NCI-H82 (cell line): ENCODE measurements around the gene HAAO.

Experiments used
- DNase-seq: peaks from one replicate; lab custom pipeline; 2025; lab: John Stamatoyannopoulos, UW

HAAO gene

GRCh38 chr2:42793334-42794270 is 1.2 kb upstream of the HAAO start:
- DNase-seq: no peak

GRCh38 chr2:42792087-42792582 is 248 bp downstream of the HAAO start:
- DNase-seq: no peak

DNA sequence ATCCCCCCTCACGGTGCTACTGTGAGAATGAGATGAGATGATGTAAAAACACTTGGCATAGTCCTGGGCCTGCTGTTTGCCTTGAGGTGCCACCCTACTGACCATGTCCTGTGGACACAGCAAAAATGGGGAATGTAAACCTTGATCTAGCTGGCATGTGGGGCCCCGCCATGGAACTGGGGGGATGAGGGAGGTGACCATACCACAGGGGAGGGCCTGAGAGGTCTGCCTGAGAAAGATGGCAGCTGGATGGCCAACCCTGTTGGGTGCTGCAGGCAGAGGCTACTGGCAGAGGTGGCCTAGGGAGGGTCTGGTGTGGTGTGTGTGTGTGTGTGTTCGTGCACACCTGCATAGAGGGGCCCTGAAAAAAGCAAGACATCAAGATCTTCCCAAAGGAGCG is 777 bp downstream of the HAAO start:
- DNase-seq: no peak

- DNase-seq: no peak
These were observed 2.6 kb downstream of the HAAO start for GRCh38 chr2:42789751-42790150.

GRCh38 chr2:42788882-42789281 is 3.5 kb downstream of the HAAO start:
- no peak for DNase-seq

- no peak for DNase-seq
These were observed 3.9 kb downstream of the HAAO start for GRCh38 chr2:42788478-42788793.

DNA sequence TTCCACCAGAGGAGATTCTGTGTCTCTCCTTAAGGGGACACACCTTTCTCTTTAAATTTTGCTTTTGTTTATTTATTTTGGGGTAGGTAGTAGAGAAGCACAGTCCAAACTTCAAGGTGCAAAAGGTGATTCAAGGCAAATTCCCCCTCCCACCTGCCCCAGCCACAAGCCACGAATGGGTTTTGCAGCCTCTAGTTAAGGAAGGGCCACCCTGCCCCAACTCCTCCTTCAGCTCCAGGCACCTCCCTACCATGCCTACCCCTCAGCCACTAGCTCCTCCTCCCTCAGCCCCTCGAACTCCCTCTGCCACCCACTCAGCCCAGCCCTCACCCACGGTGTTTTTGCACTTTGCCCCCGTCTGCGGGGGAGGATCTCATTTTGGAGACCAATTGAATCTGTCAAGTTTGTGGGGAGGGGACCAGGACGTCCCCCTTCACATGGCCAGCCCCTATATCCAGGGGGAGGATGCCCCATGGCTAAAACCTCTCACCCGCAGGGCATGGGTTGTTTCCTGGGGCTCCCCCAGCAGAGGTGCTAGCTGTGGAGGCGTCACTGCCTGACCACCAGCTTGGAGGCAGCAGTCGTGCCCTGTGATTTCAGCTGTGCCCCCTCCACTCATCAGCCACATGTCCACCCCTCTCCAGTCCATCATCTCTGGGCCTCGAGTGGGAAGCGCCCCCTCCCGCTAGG is 4.5 kb downstream of the HAAO start:
- no peak for DNase-seq

GRCh38 chr2:42787424-42787787 is 5.0 kb downstream of the HAAO start:
- DNase-seq: no peak

DNA sequence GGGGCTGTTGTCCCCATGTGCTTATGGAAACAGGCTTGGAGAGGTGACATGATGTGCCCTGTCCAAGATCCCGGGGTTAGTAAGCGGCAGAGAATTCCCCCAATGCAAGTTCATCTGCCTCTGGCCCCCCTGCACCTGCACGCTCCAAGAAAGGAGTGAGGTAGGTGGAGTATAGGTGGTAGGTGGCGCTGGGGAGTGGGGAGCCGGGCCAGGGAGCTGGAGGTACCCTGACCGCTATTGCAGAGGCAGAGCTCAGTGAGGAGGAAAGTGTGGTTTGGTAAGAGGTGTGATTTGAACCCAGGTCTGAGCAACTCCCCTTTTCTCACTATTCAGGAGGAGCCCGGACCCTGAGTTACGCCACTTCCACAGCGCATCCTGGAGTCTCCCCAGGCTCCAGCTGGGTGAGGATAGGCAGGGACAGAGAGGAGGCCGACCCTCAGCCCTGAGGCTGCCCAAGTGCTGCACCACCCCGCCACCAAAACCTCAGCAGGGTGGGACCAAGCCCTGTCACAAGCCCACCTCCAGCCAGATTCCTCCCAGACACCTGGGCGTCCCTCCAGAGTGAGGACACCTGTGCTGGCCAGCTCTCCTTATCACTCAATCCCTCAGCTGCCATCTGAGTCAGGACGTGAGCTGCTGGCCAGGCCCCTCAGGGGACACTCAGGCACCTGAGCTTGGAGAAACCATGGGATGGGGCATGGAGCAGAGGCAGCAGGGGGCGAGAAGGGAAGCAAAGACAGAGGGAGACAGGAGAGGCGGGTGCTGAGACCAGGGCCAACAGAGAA is 5.6 kb downstream of the HAAO start:
- no peak for DNase-seq

GRCh38 chr2:42784204-42784880 is 8.0 kb downstream of the HAAO start:
- DNase-seq: no peak

GRCh38 chr2:42783511-42783910 is 8.9 kb downstream of the HAAO start:
- DNase-seq: no peak

DNA sequence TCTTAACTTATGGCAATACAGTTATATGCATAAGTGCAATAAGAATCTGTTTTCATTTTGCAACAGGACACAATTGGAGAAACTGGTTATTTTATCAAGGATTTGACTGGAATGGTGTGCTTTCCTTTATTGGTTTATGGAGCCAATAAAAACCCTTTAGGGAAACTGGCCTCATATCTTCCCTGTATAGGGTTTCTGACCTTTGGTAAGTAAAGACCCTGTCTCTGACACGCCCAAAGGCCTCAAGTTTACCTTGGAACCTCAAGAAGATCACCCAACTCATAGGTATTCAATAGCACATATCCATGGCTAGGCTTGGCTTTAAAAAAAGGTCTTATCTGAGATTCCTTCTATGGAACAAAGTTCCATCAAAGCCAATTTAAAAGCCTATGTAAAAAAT is 11.2 kb downstream of the HAAO start:
- DNase-seq: no peak

GRCh38 chr2:42777883-42778805 is 14.2 kb downstream of the HAAO start:
- DNase-seq: no peak

DNA sequence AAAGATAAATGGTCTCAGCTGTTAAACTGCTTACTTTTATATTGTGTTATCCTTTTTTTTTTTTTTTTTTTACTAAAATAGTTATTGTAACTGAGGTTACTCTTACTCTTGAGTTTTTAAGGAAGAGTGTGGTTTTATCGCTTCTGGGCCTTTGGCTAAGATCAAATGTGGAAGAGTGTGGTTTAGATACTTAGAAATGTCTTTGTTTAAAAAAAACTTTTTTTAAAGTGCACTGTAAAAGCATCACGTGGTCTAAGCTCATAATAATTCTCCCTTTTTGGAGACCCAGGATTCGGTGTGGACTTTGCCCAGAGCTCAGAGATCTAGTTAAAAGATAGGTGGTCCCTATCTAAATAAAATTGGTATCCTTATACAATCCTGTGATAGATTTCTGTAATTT is 16.6 kb downstream of the HAAO start:
- DNase-seq: no peak

DNA sequence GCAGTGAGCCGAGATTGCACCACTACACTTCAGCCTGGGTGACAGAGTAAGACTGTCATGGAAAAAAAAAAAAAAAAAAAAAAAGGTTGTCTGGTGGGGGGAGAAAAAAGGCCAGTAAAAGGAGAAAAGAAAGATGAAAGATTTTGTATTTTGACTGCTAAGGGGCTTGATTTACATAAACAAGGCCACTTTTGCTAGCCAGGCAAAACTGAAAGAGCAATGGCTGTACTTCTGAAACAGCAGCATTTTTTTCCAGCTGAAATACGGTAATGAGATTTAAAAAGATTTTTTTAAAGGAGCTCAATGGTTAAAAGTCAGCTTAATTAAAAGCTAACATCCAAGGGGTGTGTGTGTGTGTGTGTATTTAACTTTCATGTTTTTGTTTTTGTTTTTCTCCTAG is 17.2 kb downstream of the HAAO start:
- peak; percentile 19 for DNase-seq

DNA sequence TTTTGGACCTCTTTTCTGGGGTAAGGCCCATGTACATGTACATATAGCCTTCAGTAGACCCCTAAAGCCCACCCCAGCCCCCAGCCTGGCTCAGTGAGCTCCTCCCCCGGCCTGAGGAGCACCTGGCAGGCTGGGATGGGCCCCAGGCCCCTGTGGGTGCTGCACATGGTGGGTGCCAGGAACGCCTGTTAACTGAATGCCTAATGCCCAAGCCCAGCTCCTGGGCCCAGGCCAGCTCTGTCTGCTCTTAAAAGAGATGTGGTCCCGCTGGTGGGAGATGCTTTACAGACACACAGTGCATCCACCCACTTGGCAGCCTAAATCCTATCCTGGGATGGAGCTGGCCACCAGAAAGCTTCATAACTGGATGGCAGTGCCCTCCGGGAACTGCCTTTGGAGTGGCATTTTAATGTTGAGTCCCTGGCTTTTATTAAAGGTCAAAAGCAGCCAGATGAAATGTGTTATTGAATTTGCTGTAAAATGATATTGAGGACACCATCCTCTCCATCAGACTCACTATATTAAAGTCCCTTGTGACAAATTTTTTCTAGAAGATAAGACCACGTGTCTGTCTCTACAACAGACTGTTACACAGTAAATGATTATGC is 20.7 kb downstream of the HAAO start:
- DNase-seq: no peak

GRCh38 chr2:42770288-42771131 is 21.9 kb downstream of the HAAO start:
- peak; percentile 83 for DNase-seq

GRCh38 chr2:42769583-42770287 is 22.6 kb downstream of the HAAO start:
- no peak for DNase-seq

GRCh38 chr2:42768706-42769256 is 23.6 kb downstream of the HAAO start:
- DNase-seq: no peak
